GM19467 (cell line): ENCODE results near the gene NKD1.

ENCODE experiments used
- ATAC-seq: cut with Tn5 transposase; IDR thresholded peaks from one replicate; pipeline ENCODE4 v1.9.1; 2021; ENCODE audit warnings: mild to moderate bottlenecking, moderate library complexity; ENCODE audit not compliant: unreplicated experiment

NKD1 gene

DNA sequence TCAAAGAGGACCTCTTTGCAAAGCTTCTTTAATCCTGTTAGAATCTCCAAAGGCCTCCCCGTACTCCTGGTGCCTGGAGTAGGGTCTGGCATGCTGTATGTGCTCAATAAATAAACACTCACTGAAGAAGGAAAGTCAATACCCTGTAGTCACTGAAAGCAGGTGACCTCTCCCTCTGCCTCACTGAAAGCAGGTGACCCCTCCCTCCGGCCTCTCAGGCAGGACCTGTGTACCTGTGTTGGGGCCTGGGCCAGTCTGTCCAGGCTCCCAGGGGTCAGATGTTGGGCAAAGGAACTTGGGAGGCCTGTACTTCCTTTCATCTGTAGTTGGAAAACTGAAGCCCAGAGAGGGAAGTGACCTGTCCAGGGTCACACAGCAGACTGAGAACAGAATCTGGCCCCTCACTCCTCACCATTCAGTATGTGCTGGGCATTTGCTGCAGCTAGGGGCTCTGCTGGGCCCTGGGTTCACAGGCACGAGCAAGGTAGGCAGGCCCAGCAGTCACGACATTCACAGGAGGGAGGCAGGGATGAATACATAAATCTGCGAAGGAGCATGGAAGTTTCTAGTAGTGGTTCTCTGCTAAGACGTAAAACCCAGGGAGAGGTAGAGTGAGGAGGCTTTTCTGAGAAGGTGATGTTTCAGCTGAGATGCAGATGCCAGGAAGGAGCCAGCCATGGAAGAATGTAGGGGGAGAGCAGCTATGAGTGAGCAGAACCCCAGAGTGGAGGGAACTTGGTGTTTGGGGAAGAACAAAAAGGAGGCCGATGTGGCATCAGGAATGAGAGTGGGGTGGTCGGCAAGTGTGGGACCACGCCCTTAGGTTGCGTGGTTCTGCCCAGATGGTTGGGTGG is 64.0 kb downstream of the NKD1 start:
- no peak for ATAC-seq

DNA sequence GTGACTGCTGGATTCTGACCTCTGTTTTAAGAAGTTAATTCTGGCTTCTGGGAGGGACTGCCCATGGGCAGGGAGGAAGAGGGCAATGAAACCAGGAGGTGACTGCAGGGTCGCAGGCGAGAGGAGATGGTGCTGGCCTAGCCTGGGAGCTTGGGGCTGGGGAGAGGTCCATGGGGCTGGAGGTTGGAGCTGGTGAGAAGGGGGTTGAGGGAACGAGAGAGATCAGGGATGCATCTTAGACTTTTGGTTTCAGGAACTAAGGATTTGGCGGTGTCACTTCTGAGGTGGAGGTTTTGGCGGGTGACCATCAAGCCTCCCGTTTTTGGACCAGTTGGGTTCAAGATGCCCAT is 64.6 kb downstream of the NKD1 start:
- no peak for ATAC-seq

DNA sequence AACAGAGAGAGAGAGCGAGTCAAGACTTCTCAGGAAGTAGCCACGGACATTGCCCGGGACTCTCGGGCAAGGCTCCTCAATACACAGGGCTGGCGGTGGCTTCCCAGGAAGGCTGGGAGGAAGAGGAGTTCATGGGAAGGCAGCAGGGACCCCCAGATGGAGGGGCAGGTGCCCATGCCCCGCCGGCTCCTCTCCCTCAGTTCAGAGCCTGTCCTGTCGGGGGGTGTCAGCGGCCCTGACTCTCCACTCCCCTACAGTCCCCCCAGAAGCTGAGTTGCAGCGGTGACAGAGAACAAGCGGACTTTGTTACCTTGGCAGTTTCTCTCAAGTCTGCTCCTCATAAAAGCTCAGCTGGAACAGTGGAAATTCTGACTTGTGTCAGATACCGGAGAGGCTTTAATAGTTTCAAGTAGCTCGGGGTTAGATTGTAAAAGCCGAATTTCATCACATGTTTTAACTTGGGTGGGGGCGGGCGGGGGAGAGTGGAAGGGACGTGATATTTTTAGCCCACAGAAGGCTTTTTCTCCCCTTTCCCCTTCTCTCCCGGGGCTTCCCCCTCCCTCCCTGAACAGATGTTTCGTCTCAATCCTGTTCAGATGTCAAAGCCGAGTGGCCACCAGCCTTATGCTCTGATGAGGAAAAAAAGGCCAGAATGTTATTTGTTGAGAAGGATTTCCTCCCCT is 65.2 kb downstream of the NKD1 start:
- ATAC-seq: no peak

DNA sequence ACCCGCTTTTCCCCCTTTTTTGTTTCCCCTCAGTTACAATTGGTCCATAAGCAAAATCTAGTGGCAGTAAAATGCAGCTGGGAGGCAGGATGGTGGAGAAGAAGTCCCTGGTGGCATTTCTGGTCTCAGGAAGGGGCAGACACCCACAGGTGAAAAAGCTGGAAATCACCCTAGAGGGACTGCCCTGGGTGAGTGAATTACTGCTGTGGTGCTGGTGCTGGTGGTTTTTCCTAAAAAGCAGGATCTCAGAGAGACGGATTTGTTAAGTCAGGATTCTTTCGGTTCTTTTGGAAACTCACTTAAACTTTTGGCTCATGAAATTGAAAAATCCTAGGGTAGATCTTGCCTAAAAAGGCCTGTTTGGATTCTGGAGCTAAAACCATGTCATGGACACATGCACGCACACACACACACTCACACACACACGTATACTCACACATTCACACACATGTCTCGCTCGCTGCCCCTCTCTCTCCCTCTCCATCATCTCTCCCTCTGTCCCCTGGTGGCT is 65.8 kb downstream of the NKD1 start:
- ATAC-seq: no peak

DNA sequence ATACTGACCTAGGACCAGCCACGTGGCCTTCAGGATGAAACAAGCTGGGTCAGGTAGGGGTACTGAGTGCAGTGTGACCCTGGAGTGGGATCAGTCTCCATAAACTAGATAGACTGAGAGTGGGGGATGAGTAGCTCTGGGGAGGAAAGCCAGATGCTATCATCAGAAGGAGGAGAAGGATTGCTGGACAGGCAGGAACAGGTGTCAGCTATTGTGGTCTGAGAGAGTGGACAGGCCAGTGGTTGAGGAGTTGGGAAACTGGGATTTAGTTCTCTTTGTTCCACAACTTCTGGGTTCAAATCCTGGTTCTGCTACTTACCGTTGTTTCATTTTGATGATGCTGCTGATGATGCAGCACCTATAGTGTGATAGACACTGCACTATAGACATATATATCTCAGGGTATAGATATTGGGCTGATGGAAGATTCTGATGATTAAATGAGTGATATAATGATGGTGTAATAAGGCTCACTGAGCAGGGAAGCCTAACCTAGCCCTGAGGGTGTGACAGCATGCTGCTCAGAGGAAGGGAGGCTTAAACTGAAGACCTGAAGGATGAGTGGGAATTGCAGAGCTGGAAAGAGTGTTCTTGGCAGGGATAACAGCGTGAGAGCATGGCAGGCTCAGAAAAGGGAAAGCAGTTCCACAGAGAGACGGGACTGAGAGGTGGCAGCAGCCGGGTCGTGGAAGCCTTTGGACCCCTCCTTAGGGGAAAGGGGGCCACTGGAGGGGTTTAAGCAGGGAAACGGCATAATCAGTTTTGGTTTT is 66.9 kb downstream of the NKD1 start:
- ATAC-seq: no peak

DNA sequence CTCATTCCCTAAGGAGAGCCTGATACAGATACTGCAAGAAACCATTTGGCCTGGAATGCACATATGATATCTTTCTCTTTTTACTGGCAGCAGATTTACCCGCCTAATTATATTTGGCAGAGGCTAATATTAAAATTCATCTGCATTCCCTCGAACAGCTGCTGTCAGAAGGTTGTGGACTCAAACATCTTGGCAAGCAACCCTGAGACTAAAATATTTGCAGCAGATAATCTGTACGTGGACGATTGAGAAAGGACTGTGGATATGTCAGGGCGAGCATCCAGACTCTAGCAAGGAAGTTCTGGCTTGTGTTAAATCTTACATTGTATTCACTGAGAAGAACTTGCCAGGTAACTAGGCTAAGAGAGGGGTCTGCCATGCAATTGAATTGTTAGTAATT is 67.7 kb downstream of the NKD1 start:
- ATAC-seq: no peak

DNA sequence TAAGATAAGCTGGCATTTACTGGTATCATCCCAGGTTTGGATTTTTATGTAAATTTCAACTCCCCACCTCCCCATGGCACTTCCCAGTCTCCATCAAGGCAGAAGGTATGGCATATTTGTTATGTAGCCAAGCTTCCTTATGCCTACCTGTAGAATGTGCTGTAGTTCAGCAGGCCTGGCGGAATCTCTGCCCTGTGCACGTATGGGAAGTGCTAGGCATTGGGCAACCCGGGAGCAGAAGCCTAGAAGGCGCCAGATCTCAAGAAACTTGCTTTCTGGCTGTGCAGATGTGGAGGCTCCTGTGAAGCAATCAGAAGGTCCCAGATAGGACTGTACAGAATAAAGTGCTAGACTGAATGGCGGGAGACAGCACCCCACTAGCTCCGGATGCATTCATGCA is 68.2 kb downstream of the NKD1 start:
- no peak for ATAC-seq

DNA sequence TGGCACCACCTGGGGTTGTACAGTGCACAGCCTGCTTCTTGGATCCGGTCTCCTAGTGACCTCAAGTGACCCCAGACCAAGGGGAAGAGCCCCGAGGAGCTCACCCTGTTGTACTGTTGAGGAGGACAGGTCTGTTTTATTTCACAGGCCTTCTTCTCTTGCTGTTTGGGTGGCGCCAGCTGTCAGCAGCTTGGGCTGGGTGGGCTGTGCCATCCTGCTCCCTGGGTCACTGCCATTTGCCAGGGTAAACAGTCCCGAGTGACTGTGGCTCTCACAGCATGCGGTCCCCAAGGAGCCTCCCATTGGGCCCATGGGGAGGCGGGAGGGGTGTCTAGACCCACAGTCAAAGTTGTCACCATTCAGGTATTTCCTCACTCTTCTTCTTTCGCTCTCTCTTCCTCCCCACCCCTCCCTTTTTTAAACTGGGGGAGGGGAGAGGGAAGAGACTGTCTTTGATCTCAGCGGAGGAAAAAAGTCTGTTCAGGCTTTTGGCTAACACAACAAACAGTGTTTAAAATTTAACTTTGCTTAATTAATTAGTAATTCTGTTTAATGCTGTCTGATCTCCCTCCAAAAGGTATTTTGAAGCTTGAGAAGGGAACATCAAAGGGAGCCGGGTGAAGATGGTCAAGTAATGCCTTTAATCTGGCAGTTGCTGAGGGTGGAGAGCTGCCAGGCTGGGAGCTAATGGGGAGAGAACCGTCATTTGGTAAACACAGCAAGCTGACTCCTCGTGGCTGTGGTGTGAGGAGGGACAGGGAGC is 68.9 kb downstream of the NKD1 start:
- no peak for ATAC-seq

DNA sequence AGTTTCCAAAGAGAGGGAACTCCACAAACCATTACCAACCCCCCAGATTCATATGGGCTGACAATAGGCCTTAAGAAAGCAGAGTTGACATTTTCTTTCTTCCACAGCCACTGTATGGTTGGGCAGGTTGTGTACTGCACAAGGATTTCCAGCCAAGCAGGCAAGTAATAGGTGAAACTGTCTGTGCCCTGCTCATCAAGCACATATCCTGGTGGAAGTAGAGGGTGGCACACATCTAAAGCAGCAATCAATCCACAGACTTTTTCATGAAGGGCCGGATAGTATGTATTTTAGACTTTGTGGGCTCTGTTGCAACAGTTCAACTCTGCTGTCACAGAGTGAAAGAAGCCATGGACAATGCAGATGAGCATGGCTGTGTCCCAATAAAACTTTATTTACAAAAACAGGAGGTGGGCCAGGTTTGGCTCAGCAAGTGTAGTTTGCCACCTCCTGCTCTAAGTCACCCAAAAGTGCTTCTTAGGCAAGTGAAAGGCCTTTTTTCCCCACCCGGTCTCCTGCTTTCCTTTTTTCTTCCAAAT is 69.5 kb downstream of the NKD1 start:
- ATAC-seq: no peak

DNA sequence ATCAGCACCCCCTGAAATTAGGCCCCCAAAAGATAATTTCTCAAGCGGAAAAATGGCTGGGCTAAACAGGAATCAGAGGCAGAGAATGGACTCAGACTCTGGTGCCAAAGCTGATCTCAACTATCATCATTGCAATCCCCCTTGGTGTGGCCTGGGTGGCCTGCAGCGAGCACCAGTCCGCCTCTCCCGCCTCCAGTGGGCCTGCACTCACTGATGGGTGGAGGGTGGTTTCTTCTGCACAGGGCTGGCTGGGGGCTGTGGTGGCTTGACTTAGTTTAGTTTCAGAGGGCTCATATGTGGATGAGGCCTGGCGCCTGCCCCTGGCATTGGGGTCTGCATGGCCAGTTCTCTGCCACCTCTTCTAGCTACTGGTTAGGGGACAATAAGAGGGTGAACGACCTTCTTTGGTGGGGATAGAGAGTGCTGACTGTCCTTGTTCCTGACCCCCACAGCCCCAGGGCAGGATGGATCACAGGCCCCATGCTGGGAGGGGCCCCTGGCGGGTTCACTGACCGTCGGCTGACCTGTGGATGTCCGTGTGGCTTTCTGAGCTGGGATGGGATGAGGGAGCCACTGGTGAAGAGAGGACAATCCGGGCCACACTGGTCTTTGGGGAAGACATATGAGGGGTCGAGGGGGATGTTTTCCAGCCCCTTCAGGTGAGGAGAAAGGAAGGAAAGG is 70.2 kb downstream of the NKD1 start:
- ATAC-seq: no peak

DNA sequence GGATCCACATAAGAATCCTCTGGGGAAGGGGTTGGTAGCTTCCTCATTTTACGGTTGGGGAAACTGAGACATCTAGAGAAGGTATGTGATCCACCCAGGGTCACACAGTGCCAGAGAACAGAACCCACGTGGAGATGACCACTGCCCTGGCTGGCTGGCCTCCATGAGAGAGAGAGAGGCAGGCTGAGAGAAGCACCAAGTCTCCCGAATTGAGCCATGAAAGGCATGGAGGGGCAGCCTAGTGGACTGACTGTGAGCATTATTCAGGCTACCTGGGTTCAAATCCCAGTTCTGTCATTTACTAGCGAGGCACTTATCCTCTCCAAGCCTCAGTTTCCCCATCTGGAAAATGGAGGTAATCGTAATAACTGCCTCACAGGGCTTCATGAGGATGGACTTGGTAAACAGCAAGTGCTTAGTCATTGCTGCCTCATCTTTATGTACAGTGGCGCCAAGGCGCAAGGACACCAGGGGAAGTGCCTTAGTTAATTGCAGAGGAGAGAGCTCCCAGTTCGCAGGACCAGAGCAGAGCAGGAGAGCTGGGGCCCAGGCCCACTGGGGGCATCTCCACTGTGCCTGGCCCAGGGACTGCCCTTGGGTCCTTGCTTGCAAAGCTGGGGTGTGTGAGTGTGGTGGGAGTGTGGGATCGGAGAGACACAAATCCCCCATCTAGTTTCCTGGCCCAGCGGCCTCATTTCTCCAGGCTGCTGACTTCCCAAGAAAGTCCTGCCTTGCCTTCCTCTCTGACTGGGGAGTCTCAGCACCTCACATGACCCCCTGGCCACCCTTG is 71.7 kb downstream of the NKD1 start:
- no peak for ATAC-seq

DNA sequence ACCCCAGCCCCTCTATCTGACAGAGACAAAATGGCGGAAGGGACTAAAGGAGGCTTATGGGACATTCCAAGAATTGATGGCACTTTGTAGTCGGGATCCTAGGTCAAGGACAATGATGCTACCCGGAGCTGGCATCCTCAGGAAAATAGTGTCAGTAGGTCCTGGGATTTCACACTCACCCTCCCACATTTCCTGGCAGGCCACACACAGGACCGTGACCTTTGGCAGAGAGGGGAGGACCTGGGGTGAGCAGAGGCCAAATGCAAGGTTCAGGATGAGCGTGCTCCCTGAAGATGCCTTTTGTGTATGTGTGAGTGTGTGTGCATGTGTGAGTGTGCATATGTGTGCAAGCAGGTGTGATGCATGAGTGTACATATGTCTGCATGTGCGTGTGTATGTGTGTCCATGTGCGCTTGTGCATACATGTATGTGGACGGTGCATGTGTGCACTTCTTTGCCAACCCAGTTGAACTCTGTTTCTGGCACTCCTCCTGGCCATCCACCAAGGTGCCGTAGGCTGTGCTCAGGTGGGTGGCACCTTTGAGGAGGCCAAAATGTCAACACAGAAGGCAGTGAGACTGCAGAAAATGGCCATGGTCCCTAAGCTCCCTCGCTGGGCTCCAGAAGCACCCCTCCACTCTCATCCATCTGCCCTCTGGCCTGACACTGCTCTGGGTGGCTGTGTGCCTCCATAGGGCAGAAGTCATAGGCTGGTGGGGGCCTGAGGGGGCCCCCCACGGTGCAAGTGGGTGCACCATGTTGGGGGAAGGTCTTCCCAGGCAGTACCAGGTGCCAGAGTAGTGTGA is 72.7 kb downstream of the NKD1 start:
- no peak for ATAC-seq

DNA sequence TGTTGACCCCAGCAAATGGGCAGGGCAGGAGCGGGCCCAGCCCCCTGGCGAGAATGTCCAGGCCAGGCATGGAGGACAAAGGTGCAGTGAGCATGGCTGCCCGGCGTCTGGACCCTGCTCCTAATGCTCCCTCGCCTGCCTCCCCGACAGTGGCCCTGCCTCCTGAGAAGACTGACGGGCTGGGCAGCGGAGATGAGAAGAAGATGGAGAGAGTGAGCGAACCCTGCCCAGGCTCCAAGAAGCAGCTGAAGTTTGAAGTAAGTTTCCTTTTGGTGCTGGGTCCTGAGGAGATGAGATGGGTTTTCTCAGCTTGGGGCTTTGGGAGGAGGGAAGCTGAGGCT is 73.2 kb downstream of the NKD1 start:
- no peak for ATAC-seq

DNA sequence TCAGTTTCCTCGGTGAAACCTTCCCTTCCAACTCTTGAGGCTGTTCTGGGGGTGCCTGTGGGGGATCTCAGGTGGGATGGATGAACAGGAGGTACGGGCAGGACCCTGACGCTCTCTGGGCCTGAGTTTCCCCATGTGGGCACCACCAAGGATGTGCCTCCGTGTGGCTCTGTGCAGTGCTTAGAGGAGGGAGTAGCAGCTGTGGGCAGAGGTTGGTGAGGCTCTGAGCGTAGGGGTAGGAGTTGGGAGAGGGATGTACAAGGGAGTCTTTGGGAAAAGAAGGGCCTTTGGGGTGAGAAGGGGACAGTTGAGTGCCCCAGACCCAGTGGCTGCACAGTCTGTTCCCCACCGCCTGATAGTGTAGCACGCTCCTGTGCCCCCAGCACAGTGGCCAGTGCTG is 73.8 kb downstream of the NKD1 start:
- no peak for ATAC-seq

DNA sequence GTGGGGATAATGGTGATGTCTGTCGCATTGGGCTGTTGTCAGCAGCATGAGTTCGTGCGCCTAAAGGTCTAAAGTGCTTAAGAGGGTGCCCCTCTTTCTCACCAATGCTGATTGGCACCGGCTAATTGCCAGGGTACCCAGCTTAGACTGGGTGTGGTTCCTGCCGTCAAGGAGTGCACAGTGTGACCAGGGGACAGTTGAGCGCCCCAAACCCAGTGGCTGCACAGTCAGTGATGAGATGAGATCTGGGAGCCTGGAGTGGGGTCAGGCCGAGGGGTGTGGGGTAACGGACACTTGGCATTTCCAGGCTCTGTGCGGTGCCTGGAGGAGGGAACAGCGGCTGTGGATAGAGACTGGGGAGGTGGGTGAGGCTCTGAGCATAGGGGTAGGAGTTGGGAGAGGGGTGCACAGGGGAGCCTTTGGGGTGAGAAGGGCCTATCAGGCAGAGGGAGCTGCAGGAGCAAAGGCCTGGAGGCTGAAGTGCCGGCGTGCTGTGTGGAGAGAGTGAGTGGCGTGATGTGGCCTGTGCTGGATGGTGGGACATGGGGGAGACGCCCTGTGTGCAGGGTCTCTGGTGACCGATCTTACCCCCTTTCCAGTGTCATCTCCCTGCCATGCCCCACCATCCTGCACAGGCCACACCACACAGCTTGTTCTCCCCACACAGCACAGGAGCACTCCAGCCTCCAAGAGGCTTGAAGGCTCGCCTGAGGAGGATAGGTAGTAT is 74.6 kb downstream of the NKD1 start:
- ATAC-seq: no peak

DNA sequence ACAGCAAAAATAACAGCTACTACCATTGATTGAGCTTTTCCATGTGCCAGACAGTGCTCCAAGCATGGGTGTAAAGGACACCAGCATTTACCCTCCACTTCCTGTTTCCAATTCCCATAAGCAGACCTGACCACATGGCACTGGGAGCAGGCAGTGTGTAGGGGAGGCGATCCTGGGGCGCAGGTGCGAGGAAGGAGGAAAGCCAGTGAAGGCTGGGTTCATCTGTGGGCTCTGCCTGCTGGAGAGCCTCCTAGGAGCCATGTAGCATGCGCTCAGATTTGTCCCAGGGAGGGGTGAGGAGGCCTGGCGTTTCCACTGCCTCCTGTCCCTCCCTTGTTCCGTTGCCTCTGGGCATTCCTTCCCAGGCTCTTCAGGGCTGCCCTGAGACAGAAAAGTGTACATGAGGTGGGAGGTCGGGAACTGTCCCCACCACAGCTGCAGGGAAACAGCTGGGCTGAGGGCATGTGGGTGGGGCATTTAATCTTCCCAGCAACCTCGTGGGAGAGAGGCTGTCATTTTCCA is 76.3 kb downstream of the NKD1 start:
- ATAC-seq: no peak

DNA sequence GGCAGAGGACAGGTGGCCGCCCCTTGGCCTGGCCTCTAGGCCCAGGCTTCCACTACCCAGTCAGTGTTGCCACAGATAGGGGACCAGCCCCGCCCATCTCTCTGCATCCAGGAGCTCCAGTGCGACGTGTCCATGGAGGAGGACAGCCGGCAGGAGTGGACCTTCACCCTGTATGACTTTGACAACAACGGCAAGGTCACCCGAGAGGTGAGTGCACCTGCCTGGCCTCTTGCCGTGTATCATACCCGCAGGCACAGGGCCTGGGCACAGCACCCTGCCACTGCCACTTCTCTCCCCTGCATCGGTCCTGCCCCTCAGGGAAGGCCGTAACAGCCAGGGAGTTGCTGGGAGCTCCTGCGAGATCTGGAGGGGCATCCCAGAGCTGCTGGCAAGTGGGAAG is 77.2 kb downstream of the NKD1 start:
- ATAC-seq: no peak

DNA sequence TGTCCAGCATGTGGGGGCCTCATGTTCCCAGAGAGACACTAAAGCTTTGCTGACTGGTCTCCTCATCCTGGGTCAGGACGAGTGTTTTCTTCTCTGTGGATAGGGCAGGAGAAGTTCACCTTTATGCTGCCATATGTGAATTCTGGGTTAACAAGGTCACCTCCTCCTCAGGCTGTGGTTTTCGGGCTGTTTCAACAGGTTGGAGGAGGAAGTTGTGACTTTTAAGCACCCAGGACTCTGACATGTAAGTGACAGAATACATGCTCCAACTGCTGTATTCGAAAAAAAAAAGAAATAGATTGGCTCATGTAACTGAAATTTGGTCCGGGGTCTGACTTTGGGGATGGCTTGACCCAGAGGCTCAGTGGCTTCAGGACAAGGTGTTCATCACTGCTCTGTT is 78.7 kb downstream of the NKD1 start:
- no peak for ATAC-seq
